Diencephalon (tissue), 1 donor: Measurements from ENCODE around the gene UMOD. TPM values are rescaled to one million over a fixed set of nuclear protein-coding genes. Genes with fewer than 3 reads are reported as not detected.

Experiments used
- total RNA-seq: library from RNA; depleted of rRNA; stranded (reverse); fragments of >200 nt; gene quantifications from one replicate; pipeline ENCODE4 v1.2.3, GENCODE V29; 2014

Gene UMOD
- 0.23 TPM for total RNA-seq

GRCh38 chr16:20352615-20353014, at the start of gene UMOD:
Gene UMOD, minus strand, starts transcription at chr16:20352715. Its CDS starts 1,978 bp downstream, at chr16:20350737.

GRCh38 chr16:20327444-20328041, 25.0 kb downstream of the UMOD start, which contains the start of gene GP2:
Gene GP2, minus strand, starts transcription at chr16:20327513. Its CDS starts 1,082 bp downstream, at chr16:20326431.

Other genes starting within 250 kb of the UMOD start
- gene GP2, start 25.2 kb downstream of the UMOD start, total RNA-seq = not detected
- not detected for gene PDILT, start 52.0 kb upstream of the UMOD start, total RNA-seq
- 1.8 TPM for gene ACSM5, start 56.8 kb upstream of the UMOD start, total RNA-seq
- not detected for gene ACSM2A, start 98.8 kb upstream of the UMOD start, total RNA-seq
- 1.2 TPM for gene ACSM2B, start 223.7 kb upstream of the UMOD start, total RNA-seq